GM23338 (cell line): Measurements from ENCODE around the gene NPAS4. TPM values are rescaled to one million over a fixed set of nuclear protein-coding genes. Genes with fewer than 3 reads are reported as not detected.

Experiments
- ATAC-seq: fragments of 200-7000 bp; cut with Tn5 transposase; 3 replicates; pipeline ENCODE4 v1.9.1; 2020
- DNase-seq: peaks from one replicate; pipeline ENCODE4 v3.0.0-alpha.2; 2015; ENCODE audit warnings: low spot score
- H2AFZ ChIP-seq: fragments of 200-600 bp; sonication (generic); 2 replicates; pipeline ENCODE4 v1.8.0; 2016; ENCODE audit warnings: antibody characterized with exemption, mild to moderate bottlenecking, moderate library complexity
- H3F3A ChIP-seq: fragments of 200-600 bp; sonication (generic); replicated peaks from 2 replicates; pipeline ENCODE4 v1.8.0; 2017; ENCODE audit warnings: antibody characterized with exemption, mixed run types, low read depth
- H3K27ac ChIP-seq: fragments of 200-600 bp; sonication (generic); 2 replicates; pipeline ENCODE4 v1.6.1; 2016; ENCODE audit warnings: low read depth
- H3K27me3 ChIP-seq: fragments of 200-600 bp; sonication (generic); 2 replicates; pipeline ENCODE4 v1.8.0; 2016; ENCODE audit warnings: mild to moderate bottlenecking, mixed run types, moderate library complexity; ENCODE audit not compliant: insufficient read depth
- H3K36me3 ChIP-seq: fragments of 200-600 bp; sonication (generic); 2 replicates; pipeline ENCODE4 v1.8.0; 2016; ENCODE audit warnings: mild to moderate bottlenecking; ENCODE audit not compliant: insufficient read depth
- H3K4me1 ChIP-seq: fragments of 200-600 bp; sonication (generic); 2 replicates; pipeline ENCODE4 v1.8.0; 2016; ENCODE audit warnings: mild to moderate bottlenecking, moderate library complexity; ENCODE audit not compliant: insufficient read depth
- H3K4me2 ChIP-seq: fragments of 200-600 bp; sonication (generic); 2 replicates; pipeline ENCODE4 v1.7.1; 2017; ENCODE audit warnings: mixed run types
- H3K4me3 ChIP-seq: fragments of 200-600 bp; sonication (generic); 2 replicates; pipeline ENCODE4 v1.6.1; 2016; ENCODE audit warnings: mixed run types
- H3K79me2 ChIP-seq: fragments of 200-600 bp; sonication (generic); replicated peaks from 2 replicates; pipeline ENCODE4 v1.8.0; 2017; ENCODE audit warnings: mild to moderate bottlenecking; ENCODE audit not compliant: insufficient read depth
- H3K9me2 ChIP-seq: fragments of 200-600 bp; sonication (generic); 2 replicates; pipeline ENCODE4 v1.8.0; 2017; ENCODE audit not compliant: insufficient read depth
- H4K20me1 ChIP-seq: fragments of 200-600 bp; sonication (generic); replicated peaks from 2 replicates; pipeline ENCODE4 v1.8.0; 2017; ENCODE audit warnings: mild to moderate bottlenecking; ENCODE audit not compliant: insufficient read depth
- H3K27ac Mint-ChIP-seq: 2 replicates; pipeline ENCODE4 v1.8.0; 2020; ENCODE audit warnings: inconsistent platforms, mild to moderate bottlenecking, moderate library complexity, mixed read lengths
- H3K27me3 Mint-ChIP-seq: 3 replicates; pipeline ENCODE4 v1.8.0; 2022; ENCODE audit warnings: low read depth, mild to moderate bottlenecking, moderate library complexity, mixed read lengths, inconsistent platforms; ENCODE audit not compliant: insufficient read depth, poor library complexity
- H3K36me3 Mint-ChIP-seq: 3 replicates; pipeline ENCODE4 v1.8.0; 2021; ENCODE audit warnings: low read depth, mild to moderate bottlenecking, inconsistent platforms, moderate library complexity, mixed read lengths
- H3K4me1 Mint-ChIP-seq: 3 replicates; pipeline ENCODE4 v1.8.0; 2020; ENCODE audit warnings: mild to moderate bottlenecking, inconsistent platforms, mixed read lengths
- H3K4me3 Mint-ChIP-seq: 3 replicates; pipeline ENCODE4 v1.8.0; 2021; ENCODE audit warnings: moderate library complexity, mild to moderate bottlenecking, inconsistent platforms, mixed read lengths
- H3K9me3 Mint-ChIP-seq: 3 replicates; pipeline ENCODE4 v1.8.0; 2020; ENCODE audit warnings: moderate library complexity, mild to moderate bottlenecking, inconsistent platforms, mixed read lengths
- EZH2phosphoT487 ChIP-seq: fragments of 200-600 bp; sonication (generic); IDR thresholded peaks from one replicate; pipeline ENCODE4 v1.8.1; 2018; ENCODE audit warnings: antibody characterized with exemption; ENCODE audit not compliant: unreplicated experiment
- NANOG ChIP-seq: IDR thresholded peaks from 2 replicates; pipeline ENCODE4 v1.6.1; 2016; ENCODE audit warnings: antibody characterized with exemption, borderline replicate concordance
- POLR2AphosphoS5 ChIP-seq: IDR thresholded peaks from 2 replicates; pipeline ENCODE4 v1.6.1; 2016; ENCODE audit warnings: antibody characterized with exemption, low read depth
- ZNF114 ChIP-seq: fragments of 250-450 bp; sonication (Bioruptor Pico); IDR thresholded peaks from 2 replicates; pipeline ENCODE4 v1.5.0; 2020; ENCODE audit warnings: mild to moderate bottlenecking, moderate library complexity
- polyA plus RNA-seq: library from polyadenylated mRNA; unstranded; fragments of >200 nt; fragmentation: Nextera tagmentation; extraction: Ambion mirVana; gene quantifications from 2 replicates; pipeline ENCODE4 v1.2.1, GENCODE V29; 2016
- total RNA-seq: library from RNA; depleted of rRNA; stranded (reverse); fragments of >200 nt; shearing (Covaris generic); gene quantifications from 2 replicates; pipeline ENCODE4 v1.2.3, GENCODE V29; 2014
- TF ChIP-seq, protein P1 (sequence below): fragments of 250-450 bp; sonication (Bioruptor Pico); IDR thresholded peaks from 2 replicates; pipeline ENCODE4 v1.5.0; 2020; ENCODE audit warnings: mild to moderate bottlenecking, moderate library complexity
- TF ChIP-seq, protein P2 (sequence below): IDR thresholded peaks from 2 replicates; pipeline ENCODE4 v1.6.1; 2016; ENCODE audit warnings: antibody characterized with exemption

Gene NPAS4
- total and polyA plus RNA-seq, 2 experiments from 2014 or later: 0.71 to 0.97 TPM

DNA sequence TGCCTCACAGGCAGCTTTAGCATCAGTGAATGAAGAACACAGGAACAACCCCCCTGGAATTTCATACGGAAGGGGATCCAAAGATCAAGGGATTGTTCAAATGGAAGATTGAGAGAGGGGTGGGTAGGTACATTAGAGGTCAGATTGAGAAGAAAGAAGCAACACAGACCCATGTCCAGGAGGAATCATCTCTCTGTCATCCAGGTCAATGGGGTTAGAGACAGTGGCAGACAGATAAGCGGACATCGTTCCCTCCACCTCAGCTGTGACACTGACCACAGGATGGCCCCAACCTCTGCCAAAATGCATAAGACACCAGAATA is 1.9 kb upstream of the NPAS4 start (continued):
- TF ChIP-seq, protein P1, sequence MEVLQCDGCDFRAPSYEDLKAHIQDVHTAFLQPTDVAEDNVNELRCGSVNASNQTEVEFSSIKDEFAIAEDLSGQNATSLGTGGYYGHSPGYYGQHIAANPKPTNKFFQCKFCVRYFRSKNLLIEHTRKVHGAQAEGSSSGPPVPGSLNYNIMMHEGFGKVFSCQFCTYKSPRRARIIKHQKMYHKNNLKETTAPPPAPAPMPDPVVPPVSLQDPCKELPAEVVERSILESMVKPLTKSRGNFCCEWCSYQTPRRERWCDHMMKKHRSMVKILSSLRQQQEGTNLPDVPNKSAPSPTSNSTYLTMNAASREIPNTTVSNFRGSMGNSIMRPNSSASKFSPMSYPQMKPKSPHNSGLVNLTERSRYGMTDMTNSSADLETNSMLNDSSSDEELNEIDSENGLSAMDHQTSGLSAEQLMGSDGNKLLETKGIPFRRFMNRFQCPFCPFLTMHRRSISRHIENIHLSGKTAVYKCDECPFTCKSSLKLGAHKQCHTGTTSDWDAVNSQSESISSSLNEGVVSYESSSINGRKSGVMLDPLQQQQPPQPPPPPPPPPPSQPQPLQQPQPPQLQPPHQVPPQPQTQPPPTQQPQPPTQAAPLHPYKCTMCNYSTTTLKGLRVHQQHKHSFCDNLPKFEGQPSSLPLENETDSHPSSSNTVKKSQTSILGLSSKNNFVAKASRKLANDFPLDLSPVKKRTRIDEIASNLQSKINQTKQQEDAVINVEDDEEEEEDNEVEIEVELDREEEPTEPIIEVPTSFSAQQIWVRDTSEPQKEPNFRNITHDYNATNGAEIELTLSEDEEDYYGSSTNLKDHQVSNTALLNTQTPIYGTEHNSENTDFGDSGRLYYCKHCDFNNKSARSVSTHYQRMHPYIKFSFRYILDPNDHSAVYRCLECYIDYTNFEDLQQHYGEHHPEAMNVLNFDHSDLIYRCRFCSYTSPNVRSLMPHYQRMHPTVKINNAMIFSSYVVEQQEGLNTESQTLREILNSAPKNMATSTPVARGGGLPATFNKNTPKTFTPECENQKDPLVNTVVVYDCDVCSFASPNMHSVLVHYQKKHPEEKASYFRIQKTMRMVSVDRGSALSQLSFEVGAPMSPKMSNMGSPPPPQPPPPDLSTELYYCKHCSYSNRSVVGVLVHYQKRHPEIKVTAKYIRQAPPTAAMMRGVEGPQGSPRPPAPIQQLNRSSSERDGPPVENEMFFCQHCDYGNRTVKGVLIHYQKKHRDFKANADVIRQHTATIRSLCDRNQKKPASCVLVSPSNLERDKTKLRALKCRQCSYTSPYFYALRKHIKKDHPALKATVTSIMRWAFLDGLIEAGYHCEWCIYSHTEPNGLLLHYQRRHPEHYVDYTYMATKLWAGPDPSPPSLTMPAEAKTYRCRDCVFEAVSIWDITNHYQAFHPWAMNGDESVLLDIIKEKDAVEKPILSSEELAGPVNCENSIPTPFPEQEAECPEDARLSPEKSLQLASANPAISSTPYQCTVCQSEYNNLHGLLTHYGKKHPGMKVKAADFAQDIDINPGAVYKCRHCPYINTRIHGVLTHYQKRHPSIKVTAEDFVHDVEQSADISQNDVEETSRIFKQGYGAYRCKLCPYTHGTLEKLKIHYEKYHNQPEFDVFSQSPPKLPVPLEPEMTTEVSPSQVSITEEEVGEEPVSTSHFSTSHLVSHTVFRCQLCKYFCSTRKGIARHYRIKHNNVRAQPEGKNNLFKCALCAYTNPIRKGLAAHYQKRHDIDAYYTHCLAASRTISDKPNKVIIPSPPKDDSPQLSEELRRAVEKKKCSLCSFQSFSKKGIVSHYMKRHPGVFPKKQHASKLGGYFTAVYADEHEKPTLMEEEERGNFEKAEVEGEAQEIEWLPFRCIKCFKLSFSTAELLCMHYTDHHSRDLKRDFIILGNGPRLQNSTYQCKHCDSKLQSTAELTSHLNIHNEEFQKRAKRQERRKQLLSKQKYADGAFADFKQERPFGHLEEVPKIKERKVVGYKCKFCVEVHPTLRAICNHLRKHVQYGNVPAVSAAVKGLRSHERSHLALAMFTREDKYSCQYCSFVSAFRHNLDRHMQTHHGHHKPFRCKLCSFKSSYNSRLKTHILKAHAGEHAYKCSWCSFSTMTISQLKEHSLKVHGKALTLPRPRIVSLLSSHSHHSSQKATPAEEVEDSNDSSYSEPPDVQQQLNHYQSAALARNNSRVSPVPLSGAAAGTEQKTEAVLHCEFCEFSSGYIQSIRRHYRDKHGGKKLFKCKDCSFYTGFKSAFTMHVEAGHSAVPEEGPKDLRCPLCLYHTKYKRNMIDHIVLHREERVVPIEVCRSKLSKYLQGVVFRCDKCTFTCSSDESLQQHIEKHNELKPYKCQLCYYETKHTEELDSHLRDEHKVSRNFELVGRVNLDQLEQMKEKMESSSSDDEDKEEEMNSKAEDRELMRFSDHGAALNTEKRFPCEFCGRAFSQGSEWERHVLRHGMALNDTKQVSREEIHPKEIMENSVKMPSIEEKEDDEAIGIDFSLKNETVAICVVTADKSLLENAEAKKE (CRISPR knock-in tag): no peak

DNA sequence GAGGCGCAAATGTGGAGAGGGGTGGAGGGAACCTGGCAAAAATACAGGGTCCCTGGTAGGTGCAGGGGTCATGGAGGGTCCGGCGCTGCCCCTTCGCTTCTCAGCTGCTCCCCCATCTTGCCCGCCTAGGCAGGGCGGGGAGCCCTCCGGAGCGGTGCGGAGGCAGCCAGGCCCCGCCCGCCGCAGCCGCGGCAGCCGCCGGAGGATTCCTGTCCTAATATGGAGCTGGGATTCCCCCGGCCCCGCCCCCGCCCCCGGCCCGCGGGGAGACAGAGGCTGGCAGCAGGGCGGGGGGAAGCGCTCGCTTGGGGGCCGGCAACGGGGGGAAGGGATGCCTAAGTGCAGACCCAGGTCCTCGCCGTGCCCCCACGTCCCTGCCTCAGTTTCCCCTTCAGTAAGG is 1.0 kb upstream of the NPAS4 start:
- no peaks in the 10 kb centered on the region for H3K79me2 ChIP-seq
- peaks cover 40% of the 10 kb centered on the region for H3K4me1 ChIP-seq
- H2AFZ ChIP-seq: no peak overlapping the region
- Mint-ChIP-seq H3K36me3 (no peaks in the 10 kb centered on the region; the same call in 2 of the 3 replicates), H3K4me1 (peaks cover 42% of the 10 kb centered on the region), H3K9me3 (no peaks in the 10 kb centered on the region; the same call in 1 of the 3 replicates), H3K4me3 (peak overlapping the region; percentile 74), H3K27me3 (peaks cover 52% of the 10 kb centered on the region), H3K27ac (no peak overlapping the region)
- peak overlapping the region; percentile 74 for H3K4me3 ChIP-seq
- DNase-seq (peak; percentile 81), ATAC-seq (peak; percentile 67)
- H3K27ac ChIP-seq: no peak overlapping the region
- peaks cover 6% of the 10 kb centered on the region for H4K20me1 ChIP-seq
- peaks cover 28% of the 10 kb centered on the region for H3K27me3 ChIP-seq
- H3K9me2 ChIP-seq: no peaks in the 10 kb centered on the region
- H3K4me2 ChIP-seq: peak overlapping the region; percentile 95
- no peaks in the 10 kb centered on the region for H3K36me3 ChIP-seq
- 0 out of 2 replicates have a peak, but pooled peaks cover 11% of the 10 kb centered on the region for H3F3A ChIP-seq
- TF ChIP-seq POLR2AphosphoS5: no peak
- no peak for TF ChIP-seq EZH2phosphoT487
- TF ChIP-seq NANOG: no peak
- TF ChIP-seq, protein P2, sequence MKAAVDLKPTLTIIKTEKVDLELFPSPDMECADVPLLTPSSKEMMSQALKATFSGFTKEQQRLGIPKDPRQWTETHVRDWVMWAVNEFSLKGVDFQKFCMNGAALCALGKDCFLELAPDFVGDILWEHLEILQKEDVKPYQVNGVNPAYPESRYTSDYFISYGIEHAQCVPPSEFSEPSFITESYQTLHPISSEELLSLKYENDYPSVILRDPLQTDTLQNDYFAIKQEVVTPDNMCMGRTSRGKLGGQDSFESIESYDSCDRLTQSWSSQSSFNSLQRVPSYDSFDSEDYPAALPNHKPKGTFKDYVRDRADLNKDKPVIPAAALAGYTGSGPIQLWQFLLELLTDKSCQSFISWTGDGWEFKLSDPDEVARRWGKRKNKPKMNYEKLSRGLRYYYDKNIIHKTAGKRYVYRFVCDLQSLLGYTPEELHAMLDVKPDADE: no peak
- no peak for TF ChIP-seq ZNF114 (CRISPR knock-in tag)
- TF ChIP-seq, protein P1 (CRISPR knock-in tag): no peak
